MCF 10A (cell line): ENCODE measurements around the gene ZNF630. TPM values are rescaled to one million over a fixed set of nuclear protein-coding genes. Genes with fewer than 3 reads are reported as not detected.
"Not testable (repeated sequence)": the region's sequence is repeated elsewhere in the genome, so short reads cannot be mapped to it uniquely, and the experiment has no call there.

ENCODE experiments used
- BruUV-seq: library from RNA; stranded (reverse); fragments of 400-500 nt; replicated peaks from 2 replicates; lab custom pipeline; 2021; lab: Mats Ljungman, UMichigan
- CTCF ChIA-PET: fragments of 300-600 bp; sonication (Branson Sonifier 250); formaldehyde crosslinking; extraction: SDS; loops from one replicate; lab custom pipeline; 2021; ENCODE audit warnings: antibody characterized with exemption, inconsistent platforms; lab: Yijun Ruan, JAX
- POLR2A ChIA-PET: fragments of 300-600, 350-650 bp; sonication (Branson Sonifier 250); formaldehyde crosslinking; extraction: SDS; loops from one replicate; lab custom pipeline; 2020; ENCODE audit warnings: antibody characterized with exemption, inconsistent platforms; lab: Yijun Ruan, JAX
- DNase-seq: peaks from one replicate; pipeline ENCODE4 v3.0.0-alpha.2; 2018; ENCODE audit not compliant: unreplicated experiment
- H3K27ac Mint-ChIP-seq: one replicate; pipeline ENCODE4 v1.8.0; 2022; ENCODE audit warnings: mild to moderate bottlenecking, low read depth, mixed read lengths; ENCODE audit not compliant: unreplicated experiment
- H3K27me3 Mint-ChIP-seq: one replicate; pipeline ENCODE4 v1.8.0; 2022; ENCODE audit warnings: mixed read lengths; ENCODE audit not compliant: insufficient read depth, unreplicated experiment
- H3K36me3 Mint-ChIP-seq: one replicate; pipeline ENCODE4 v1.8.0; 2022; ENCODE audit warnings: mild to moderate bottlenecking, moderate library complexity, mixed read lengths; ENCODE audit not compliant: insufficient read depth, unreplicated experiment
- H3K4me1 Mint-ChIP-seq: one replicate; pipeline ENCODE4 v1.8.0; 2022; ENCODE audit warnings: mixed read lengths; ENCODE audit not compliant: insufficient read depth, unreplicated experiment
- H3K4me3 Mint-ChIP-seq: one replicate; pipeline ENCODE4 v1.8.0; 2022; ENCODE audit warnings: mild to moderate bottlenecking, moderate library complexity, mixed read lengths; ENCODE audit not compliant: unreplicated experiment
- H3K9me3 Mint-ChIP-seq: one replicate; pipeline ENCODE4 v1.8.0; 2022; ENCODE audit warnings: mixed read lengths; ENCODE audit not compliant: unreplicated experiment
- intact Hi-C: fragments of 100-400 bp; cut with micrococcal nuclease; formaldehyde crosslinking; loops from 2 replicates; pipeline ENCODE4 v1.14.1; 2022
- total RNA-seq: library from RNA; stranded (reverse); gene quantifications from 2 replicates; pipeline ENCODE4 v1.2.3, GENCODE V29; 2022

Gene ZNF630
- total RNA-seq, 1 experiment from 2014 or later, result 2.4 TPM

DNA sequence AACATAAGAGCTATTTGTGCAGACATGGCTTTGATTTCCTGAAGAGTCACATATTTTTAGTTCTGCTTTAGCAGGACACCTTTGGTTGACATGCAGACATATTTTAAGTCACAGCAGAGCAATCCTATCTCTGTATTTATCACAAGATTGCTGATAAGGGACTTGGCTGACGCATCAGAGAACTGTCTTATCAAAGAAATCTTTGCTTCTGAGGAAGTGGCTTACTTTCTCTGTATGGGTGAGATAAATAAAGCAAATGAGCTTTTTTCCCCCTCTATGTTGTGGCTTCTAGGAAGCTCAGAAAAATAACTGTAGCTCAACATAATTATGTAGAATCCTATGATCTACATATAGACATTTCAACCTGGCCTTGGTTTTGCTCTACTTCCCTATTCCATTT lies 51.5 kb downstream of the ZNF630 start:
- BruUV-seq, CTCF ChIA-PET, H3K27me3 Mint-ChIP-seq, H3K27ac Mint-ChIP-seq, H3K4me1 Mint-ChIP-seq, H3K4me3 Mint-ChIP-seq, H3K9me3 Mint-ChIP-seq, DNase-seq, POLR2A ChIA-PET, H3K36me3 Mint-ChIP-seq: not testable (repeated sequence)
- intact Hi-C loops, result loop anchor here (10.0 kb wide), 1 partner anchor 825 kb away; the partner anchor contains the start of gene UBA1

DNA sequence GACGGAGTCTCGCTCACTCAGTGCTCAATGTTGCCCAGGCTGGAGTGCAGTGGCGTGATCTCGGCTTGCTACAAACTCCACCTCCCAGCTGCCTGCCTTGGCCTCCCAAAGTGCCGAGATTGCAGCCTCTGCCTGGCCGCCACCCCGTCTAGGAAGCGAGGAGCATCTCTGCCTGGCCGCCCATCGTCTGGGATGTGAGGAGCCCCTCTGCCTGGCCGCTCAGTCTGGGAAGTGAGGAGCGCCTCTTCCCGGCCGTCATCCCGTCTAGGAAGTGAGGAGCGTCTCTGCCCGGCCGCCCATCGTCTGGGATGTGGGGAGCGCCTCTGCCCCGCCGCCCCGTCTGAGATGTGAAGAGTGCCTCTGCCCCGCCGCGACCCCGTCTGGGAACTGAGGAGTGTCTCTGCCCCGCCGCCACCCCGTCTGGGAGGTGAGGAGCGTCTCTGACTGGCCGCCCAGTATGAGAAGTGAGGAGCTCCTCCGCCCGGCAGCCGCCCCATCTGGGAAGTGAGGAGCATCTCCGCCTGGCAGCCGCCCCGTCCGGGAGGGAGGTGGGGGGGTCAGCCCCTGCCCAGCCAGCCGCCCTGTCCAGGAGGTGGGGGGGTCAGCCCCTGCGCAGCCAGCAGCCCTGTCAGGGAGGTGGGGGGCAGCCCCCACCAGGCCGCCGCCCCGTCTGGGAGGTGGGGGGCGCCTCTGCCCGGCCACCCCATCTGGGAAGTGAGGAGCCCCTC lies 54.7 kb downstream of the ZNF630 start:
- DNase-seq, POLR2A ChIA-PET, H3K27me3 Mint-ChIP-seq, H3K36me3 Mint-ChIP-seq, H3K4me3 Mint-ChIP-seq, intact Hi-C loops, H3K9me3 Mint-ChIP-seq, CTCF ChIA-PET, BruUV-seq, H3K4me1 Mint-ChIP-seq, H3K27ac Mint-ChIP-seq: not testable (repeated sequence)

- intact Hi-C loops, CTCF ChIA-PET, H3K4me1 Mint-ChIP-seq, BruUV-seq, DNase-seq, H3K27ac Mint-ChIP-seq, POLR2A ChIA-PET, H3K36me3 Mint-ChIP-seq, H3K9me3 Mint-ChIP-seq, H3K4me3 Mint-ChIP-seq, H3K27me3 Mint-ChIP-seq: not testable (repeated sequence)
Measured at GRCh38 chrX:48009445-48009960, 61.9 kb downstream of the ZNF630 start.

Other genes with a start within 250 kb of the ZNF630 start
- 7.5 and 7.8 TPM in 2 replicates for gene ZNF81, start 234.7 kb downstream of the ZNF630 start, total RNA-seq
- 6.0 and 6.8 TPM in 2 replicates for gene ZNF182, start 67.7 kb downstream of the ZNF630 start, total RNA-seq
- not detected in 2 replicates for gene SPACA5, start 64.7 kb downstream of the ZNF630 start, total RNA-seq
- gene SPACA5B, start 59.0 kb upstream of the ZNF630 start, total RNA-seq, result not detected in 2 replicates
- not detected in 2 replicates for gene SSX5, start 125.2 kb upstream of the ZNF630 start, total RNA-seq
- gene SSX1, start 183.8 kb upstream of the ZNF630 start, total RNA-seq, result not detected in 2 replicates